COR-L47 (cell line): ENCODE measurements around the gene GNB3.

Source experiments
- DNase-seq: peaks from one replicate; lab custom pipeline; 2025; lab: John Stamatoyannopoulos, UW

The GNB3 gene

DNA sequence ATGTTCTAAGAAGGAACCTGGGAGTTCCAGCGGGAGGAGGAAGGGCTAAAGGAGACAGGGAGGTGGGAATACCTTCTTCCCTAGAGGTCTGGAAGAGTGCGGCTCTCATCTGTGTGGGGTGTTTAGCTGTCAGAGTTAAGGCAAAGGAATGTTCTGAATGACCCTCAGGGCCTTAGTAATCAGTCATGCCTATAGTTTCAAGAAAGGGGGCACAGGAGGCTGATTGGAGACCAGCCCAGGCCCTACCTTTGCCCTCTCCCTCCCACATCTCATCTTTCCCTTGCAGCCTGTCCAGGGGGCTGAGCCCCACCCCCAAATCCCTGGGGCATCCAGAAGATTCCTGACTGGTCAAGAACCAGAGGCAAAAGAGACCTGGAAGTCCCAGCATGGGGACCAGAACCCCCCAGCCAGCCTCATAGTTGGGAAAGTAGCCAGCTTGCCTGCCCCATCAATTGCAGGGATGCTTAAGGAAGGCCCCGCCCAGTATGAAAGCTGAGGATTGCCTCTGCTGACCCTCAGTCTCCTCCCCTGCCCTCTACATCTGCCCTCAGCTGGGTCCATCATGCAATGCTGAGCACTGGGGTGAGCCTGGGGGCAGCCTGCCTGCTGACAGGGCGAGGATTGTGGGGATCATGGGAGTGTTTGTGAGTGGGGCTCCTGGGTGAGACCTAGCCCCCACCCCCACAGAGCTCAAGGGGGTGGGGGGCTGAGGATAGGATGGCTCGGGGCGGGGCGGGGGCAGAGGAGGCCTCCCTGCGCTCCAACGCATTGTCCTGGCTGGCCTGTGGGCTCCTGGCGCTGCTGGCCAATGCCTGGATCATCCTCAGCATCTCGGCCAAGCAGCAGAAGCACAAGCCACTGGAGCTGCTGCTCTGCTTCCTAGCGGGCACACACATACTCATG, 17.3 kb upstream of the GNB3 start:
- no peak for DNase-seq

DNA sequence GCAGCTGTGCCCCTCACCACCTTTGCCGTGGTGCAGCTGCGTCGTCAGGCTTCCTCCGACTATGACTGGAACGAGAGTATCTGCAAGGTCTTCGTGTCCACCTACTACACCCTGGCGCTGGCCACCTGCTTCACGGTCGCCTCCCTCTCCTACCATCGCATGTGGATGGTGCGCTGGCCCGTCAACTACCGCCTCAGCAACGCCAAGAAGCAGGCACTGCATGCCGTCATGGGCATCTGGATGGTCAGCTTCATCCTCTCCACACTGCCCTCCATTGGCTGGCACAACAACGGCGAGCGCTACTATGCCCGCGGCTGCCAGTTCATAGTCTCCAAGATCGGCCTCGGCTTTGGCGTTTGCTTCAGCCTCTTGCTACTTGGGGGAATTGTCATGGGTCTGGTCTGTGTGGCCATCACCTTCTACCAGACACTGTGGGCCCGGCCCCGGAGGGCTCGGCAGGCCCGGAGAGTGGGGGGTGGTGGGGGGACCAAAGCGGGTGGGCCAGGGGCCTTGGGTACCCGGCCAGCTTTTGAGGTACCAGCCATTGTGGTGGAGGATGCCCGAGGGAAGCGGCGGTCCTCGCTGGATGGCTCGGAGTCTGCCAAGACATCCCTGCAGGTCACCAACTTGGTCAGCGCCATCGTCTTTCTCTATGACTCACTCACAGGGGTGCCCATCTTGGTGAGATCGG, 16.5 kb upstream of the GNB3 start:
- DNase-seq: no peak

DNA sequence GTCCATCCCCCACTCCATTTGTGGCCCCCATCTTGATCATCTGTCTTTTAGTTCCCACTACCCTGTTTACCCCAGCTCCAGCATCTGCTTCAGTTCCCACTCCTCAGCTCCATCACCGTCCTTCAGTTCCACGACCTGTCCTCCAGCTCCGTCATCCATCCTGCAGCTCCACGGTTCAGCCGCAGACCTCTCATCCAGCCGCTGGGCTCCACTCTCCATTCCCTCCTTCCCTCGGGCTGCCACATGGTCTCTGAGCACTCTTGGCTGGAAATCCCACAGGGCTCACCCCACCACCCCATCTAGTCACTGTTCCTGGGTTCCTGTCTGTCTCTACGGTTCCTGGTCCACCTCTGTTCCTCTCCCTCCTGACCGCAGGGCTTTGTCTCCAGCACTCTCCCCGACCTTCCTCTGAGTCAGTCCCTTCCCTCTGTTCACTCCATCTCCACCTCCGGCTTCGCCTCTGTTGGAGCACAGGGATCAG, 15.8 kb upstream of the GNB3 start:
- no peak for DNase-seq

DNA sequence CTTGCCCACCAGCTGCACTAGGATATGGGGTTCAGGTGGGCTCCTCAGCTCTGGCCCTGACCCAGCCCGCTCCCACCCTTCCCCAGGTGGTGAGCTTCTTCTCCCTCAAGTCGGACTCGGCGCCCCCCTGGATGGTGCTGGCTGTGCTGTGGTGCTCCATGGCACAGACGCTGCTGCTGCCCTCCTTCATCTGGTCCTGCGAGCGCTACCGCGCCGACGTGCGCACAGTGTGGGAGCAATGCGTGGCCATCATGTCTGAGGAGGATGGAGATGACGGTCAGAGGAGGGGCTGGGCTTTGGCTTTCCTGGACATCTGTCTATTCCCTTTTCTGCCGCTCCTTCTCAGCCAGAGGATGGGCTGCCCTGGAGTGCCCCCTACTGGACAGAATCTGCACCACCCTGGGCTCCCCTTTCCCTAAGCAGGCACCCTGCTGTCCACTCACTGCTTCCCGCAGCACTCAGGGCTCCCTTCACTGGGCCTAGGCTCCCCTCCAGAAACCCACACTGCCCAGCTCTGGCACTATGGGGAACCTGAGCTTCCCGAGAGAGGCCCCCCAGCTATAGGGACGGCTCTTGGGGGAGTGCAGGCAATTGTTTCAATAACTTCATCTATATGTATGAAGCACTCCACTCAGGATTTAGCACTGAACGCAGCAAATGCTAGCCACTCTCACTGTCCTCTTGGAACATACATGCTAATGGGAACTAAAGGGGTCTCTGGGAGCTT, 15.2 kb upstream of the GNB3 start:
- peak; percentile 45 for DNase-seq

DNA sequence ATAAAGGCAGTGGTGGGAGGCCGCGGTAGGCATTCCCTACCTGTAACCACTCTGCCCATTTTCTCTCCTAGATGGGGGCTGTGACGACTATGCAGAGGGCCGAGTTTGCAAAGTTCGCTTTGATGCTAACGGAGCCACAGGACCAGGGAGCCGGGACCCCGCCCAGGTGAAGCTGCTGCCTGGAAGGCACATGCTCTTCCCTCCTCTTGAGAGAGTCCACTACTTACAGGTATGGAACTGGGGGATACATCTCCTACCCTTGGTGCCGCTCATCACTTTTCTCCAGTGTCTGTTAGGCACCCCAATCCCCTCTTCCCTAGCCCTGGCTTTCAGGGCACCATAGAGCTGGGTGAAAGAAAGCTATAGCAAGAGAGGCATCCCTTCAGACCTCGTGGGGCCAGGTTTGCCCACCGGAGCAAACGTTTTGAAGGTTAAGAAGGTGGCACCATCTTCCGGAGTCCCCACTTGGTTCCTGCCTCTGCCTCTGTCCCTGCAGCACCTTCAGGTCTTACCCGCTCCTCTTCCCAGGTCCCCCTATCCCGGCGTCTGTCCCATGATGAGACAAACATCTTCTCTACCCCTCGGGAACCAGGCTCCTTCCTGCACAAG, 14.5 kb upstream of the GNB3 start:
- no peak for DNase-seq

DNA sequence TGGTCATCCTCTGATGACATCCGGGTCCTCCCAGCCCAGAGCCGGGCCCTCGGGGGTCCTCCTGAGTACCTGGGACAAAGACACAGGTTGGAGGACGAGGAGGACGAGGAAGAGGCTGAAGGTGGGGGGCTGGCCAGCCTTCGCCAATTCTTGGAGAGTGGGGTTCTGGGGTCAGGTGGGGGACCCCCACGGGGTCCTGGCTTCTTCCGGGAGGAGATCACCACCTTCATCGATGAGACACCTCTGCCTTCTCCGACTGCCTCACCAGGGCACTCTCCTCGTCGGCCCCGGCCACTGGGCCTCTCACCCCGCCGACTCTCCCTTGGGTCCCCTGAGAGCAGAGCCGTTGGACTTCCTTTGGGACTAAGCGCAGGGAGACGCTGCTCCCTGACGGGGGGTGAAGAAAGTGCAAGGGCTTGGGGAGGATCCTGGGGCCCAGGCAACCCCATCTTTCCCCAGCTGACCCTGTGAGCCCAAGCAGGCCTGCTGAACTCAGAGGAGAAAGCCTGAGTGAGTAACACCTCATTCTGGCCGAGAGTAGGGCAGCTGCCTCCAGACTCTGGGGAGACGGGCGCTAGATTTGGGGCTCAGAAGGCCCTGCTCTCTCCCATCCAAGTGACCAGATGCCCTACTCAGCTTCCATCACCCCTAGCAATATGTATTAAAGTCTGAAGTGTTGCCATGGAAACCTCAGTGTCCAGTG, 13.8 kb upstream of the GNB3 start:
- no peak for DNase-seq

DNA sequence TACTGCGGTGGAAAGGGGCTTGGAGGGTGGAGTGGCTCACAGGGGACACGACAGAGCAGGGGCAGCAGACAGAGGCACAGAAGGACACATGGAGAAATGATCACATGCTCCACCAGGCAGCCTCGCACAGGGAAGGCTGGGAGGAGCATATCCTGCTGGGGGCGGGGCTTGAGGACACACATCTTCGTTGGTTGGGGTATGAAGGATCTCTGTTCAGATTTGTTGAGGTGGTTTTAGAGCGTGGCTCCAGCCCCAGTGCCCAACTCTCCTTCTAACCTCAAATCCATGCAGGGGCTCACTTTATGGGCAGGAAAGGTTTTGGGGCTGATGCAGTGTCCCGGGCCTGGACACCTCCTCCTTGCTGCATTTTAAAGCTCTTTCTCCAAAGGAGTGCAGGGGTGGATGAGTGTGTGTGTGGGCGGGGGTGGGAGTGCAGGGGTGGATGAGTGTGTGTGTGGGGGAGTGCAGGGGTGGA, 13.3 kb upstream of the GNB3 start:
- DNase-seq: peak; percentile 54

DNA sequence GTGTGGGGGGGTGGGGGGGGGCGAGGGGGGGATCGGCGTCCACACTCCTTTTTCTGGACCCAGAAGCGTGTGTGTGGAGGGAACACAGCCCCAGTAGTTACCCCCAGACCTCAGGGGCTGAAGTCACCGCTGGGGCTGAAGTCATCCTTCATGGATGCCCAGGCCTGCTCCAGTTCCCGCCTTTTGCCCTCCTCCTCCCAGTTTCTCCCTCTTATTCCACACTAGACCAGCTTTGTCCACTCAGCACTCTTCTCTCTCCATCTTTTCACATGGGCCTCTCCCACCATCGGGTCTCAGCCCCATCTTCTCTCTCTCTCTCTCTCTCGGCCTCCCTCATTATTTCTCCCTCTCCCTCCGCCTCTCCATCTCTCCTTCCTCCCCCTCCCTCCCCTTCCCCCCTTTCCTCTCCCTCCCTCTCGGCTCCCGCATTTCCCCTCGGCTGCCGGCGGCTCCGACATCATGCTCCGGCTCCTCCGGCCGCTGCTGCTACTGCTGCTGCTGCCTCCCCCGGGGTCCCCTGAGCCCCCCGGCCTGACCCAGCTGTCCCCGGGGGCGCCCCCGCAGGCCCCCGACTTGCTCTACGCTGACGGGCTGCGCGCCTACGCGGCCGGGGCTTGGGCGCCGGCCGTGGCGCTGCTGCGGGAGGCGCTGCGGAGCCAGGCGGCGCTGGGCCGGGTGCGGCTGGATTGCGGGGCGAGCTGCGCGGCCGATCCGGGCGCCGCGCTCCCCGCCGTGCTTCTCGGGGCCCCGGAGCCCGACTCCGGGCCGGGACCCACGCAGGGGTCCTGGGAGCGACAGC, 12.5 kb upstream of the GNB3 start, which contains the start of gene P3H3:
TSS of gene P3H3 (plus strand) at position 426 of the 799 bp plus-strand sequence. CDS start at position 460, 34 bp downstream.
- DNase-seq: no peak

DNA sequence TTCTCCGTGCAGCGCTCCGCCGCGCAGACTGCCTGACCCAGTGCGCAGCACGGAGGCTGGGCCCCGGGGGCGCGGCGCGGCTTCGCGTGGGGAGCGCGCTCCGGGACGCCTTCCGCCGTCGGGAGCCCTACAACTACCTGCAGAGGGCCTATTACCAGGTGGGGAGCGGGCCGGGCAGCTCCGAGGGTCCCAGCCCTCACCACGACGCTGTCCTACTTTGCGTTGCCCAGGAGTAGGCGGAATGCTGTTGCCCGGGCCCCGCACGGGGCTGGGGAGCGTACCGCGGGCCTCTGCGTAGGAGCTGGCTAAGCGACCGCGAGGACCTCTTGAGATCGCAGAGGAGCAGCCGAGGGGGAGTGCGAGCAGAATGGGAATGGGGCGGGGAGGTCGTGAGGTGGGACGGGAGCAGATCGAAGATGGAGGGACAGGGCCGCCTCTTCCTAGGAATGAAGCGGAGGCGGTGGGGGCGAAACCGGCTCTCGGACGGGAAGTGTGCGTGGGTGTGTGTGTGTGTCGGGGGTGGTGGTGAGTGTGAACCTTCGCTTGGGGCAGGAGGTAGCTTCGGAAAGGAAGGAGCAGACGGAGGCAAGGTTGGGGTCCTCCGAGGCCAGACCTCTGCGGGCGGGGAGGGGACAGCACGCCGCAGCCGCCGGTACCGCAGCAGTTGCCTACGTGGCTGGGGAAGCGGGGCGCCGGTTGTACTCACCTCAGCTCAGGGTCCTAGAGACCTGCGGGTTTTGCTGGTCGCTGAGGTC, 11.8 kb upstream of the GNB3 start:
- DNase-seq: no peak

DNA sequence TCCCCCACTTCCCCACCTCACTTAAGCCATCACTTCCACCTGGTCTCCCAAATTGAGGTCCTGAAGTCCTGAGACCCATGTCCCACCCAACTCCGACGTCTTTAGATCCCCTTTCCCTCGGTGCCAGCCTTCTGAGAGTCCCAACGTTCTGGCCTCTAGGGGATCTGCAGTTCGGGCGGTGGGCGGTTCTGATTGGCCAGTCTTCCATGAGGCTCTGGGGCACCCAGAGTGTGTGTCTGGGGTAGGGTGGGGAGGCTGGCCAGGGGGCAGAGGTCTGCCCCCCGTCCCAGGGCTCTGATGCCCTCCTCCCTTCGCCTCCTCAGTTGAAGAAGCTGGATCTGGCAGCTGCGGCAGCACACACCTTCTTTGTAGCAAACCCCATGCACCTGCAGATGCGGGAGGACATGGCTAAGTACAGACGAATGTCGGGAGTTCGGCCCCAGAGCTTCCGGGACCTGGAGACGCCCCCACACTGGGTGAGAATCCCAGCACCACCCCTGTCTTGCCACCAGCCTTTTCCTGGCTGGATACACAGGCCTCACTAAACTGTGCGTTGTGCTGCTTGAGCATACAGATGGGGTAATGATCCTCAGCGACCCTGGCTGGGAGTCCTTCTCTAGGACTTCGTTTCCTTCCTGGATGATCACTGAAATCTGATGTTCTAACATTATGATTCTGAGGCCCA, 11.0 kb upstream of the GNB3 start:
- DNase-seq: no peak

DNA sequence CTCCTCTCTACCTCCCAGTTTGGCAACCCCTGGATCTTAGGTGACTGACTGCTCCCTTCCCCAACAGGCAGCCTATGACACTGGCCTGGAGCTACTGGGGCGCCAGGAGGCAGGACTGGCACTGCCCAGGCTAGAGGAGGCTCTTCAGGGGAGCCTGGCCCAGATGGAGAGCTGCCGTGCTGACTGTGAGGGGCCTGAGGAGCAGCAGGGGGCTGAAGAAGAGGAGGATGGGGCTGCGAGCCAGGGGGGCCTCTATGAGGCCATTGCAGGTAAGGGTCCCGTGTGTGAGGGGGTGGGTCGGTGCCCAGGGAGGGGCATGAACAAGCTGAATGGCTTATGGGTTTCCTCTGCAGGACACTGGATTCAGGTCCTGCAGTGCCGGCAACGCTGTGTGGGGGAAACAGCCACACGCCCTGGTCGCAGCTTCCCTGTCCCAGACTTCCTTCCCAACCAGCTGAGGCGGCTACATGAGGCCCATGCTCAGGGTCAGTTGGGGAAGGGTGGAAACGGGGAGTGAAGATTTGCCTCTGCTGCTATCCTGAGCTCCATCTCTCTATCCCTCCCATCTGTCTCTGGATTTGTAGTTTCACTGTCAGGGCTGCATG, 10.3 kb upstream of the GNB3 start:
- DNase-seq: no peak

DNA sequence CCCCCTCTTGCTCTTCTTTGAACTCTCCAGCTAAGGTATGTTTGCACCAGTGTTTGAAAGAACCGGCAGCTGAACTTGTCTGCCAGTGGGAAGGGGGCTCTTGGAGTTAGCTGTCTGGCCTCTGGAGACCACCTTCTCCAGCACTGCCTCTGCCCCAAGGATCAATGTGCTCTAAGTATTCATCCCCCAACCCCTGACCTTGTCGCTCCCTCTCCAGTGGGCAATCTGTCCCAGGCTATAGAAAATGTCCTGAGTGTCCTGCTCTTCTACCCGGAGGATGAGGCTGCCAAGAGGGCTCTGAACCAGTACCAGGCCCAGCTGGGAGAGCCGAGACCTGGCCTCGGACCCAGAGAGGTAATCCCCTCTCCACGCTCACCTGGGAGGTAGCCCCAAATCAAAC, 9.7 kb upstream of the GNB3 start:
- no peak for DNase-seq

DNA sequence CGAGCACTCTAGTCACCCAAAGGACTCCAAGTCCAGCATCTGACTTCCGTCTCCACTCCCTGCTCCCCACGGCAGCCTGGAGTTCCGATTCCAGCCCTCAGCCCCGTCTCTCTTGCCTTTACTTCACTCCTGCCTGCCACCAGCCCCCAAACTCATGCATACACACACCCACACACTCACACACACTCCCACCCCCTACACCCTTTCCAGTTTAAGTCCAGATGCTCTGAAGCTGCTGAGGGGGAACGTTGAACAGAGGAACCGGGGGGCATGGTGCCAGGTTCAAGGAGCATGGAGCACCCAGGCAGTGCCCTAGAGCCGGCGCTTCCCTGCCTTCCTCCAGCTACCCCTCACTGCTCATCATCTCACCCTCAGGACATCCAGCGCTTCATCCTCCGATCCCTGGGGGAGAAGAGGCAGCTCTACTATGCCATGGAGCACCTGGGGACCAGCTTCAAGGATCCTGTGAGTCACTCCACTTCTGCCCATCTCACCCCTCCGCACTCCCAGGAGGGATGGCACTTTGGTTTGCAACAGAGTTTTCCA, 9.2 kb upstream of the GNB3 start:
- no peak for DNase-seq

DNA sequence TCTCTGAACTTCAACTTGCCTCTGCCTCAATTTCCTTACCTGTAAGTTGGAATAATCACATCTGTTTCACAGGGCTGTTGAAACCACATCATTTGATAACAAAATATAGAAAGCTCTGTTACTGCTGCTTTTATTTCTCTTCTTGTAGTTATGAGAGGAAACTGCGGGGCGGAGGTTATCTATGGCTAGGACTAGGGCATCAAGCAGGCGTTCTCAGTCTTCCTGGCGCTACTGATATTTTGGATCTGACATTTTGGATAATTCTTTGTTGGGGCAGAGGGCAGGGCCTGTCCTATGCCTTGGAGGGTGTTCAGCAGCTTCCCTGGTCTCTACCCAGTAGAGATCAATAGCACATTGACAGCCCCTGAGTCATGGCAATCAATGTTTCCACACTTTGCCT, 8.6 kb upstream of the GNB3 start:
- DNase-seq: no peak

DNA sequence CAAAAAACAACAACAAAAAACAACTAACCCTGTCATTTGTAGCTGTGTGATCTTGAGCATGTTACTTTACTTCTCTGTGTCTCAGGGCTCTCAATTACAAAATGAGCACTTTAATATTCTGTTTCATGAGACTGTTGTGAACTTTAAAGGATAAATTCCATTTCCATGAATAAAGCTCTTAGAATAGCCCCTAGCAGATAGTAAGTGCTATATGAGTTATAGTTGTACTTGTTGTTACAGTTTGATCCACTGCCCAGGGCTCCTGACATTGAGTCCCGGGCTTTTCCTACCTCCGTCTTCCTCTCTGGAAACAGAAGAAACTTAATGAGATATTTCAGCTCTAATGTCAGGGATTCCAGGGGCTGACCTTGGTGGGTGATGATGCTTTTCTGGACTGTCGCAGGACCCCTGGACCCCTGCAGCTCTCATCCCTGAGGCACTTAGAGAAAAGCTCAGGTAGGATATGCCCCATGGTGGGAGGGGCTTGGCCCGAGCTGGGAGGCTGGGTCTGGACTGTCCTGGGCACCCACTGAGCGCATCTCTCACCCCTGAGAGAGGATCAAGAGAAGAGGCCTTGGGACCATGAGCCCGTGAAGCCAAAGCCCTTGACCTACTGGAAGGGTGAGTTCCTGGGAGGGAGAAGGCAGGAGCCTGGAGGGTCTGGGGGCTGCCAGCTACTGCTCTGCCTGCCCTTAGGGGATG, 7.4 kb upstream of the GNB3 start:
- DNase-seq: no peak

DNA sequence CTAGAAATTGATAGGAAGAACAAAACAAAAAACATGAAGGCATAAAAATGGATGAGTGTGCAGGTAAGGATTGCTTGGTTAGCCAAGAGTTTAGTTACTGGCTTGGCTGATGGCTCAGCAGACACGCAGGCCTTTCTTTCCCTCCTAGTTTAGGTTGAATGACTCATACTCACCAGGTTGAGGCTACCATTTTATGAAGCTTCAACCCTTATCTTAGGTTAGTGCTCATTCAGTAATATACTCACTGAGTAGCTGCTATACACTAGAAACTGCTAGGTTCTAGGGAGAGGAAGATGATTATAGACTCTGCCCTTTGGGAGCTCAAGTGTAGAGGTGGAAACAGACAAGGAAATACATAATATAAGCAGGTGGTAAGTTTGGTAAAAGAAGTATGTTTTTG, 6.5 kb upstream of the GNB3 start:
- no peak for DNase-seq

DNA sequence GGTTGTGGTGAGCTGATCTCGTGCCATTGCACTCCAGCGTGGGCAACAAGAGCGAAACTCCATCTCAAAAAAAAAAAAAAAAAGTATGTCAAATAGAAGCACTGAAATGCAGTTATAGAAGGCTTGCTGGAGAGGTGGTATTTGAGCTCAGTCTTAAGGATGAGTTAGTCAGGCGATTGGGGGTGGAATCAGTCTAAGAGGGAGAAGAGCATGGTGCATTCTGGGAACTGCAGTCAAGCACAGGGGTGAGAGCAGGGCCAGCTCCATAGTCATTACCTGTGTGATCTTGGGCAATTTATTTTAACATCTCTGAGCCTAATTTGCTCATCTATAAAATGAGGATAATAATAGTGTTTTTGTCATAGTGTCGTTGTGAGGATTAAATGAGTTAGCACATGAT, 5.9 kb upstream of the GNB3 start:
- DNase-seq: no peak

DNA sequence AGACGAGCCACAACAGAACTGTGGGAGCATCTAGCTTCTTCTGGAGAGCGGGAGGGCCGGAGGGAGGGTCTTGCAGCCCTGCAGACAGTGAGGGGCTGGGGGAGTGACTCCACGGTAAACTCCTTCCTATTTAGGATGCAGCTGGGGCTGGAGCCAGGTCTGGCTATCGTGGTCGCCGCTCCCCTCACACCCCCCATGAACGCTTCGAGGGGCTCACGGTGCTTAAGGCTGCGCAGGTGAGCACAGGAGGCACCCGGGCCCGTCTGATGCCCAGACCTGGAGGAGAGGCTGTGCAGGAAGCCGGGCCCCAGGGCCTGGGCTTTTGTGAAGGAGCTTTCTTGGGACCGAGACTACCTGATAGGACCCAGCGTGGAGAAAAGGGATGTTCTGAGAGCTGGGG, 3.9 kb upstream of the GNB3 start:
- no peak for DNase-seq
